DMS114 treated with DMSO at 0.1 percent for 48 hours (cell line): ENCODE measurements around the gene MCUB.
A peak's percentile ranks its signal among the peaks of the same experiment; 100 is the strongest.
"Not testable (repeated sequence)": the region's sequence is repeated elsewhere in the genome, so short reads cannot be mapped to it uniquely, and the experiment has no call there.

Experiments
- DNase-seq: peaks from one replicate; lab custom pipeline; 2025; ENCODE audit not compliant: unreplicated experiment; lab: John Stamatoyannopoulos, UW

The MCUB gene

DNA sequence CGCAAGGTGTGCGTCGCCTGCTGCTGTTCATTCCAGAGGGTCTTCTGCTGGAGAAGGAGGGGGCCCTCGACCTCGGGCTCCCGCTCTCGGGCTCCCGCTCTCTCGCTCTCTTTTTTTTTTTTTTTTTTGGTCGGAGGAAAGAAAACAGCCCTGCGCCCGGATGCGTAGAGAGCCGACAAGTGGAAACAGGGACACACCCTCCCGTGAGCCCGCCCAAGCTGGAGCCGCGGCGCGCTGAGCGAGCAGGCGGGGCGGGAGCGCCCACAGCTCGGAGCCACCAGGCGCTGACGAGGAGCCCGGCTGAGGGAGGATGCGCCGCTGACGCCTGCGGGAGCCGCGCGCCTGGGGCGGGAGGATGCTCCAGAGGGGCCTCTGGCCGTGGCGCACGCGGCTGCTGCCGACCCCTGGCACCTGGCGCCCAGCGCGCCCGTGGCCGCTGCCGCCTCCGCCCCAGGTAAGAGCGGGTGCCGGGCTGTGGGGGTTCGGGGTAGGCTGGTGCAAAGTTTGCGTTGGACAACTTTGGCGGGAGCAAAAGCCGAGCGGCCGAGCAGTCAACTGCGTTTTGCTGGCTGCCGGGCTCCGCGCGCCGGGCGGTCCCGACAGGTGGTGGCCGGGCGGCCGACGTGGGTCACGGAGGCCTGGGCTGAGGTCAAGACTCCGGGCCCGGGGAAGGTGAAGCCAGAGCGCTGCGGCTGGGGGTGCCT is at the start of gene MCUB:
Gene MCUB (plus strand): TSS at position 264 of the 704 bp plus-strand sequence. CDS start 92 bp downstream, at position 356.
- peak; percentile 41 for DNase-seq

DNA sequence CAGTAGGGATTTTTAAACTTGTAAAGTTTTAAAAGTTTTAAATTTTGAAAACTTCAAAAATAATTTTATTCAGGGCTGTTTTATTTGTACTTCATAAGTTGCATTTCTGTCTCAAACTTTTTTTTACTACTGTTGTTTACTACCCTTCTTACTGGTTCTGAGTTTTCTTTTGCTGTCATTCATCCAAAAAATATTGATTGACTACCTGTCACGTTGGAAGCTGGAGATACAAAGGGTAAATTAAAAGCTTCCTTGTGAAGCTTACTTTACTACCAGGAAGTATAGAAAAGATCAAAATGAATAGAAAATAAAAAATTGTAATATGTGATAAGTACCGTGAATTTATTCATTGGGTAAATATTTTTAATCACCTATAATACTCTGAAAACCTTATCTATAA is 49.4 kb upstream of the MCUB start:
- no peak for DNase-seq

GRCh38 chr4:109511414-109511813 is 48.6 kb upstream of the MCUB start:
- DNase-seq, result no peak

DNA sequence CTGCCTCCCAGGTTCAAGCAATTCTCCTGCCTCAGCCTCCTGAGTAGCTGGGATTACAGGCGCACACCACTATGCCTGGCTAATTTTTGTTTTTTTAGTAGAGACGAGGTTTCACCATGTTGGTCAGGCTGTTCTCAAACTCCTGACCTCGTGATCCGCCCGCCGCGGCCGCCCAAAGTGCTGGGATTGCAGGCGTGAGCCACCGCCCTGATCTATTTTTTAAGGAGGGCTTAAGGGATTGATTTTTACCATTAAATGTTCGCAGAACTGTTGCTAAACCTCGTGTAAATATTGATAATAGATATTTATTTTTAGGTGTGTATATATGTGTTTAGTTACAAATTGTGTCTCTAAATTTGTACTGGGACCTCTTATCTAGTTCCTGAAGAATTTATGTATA is 46.7 kb upstream of the MCUB start:
- not testable (repeated sequence) for DNase-seq

- DNase-seq, result no peak
These were observed 27.9 kb upstream of the MCUB start for GRCh38 chr4:109532182-109532581.

- DNase-seq, result no peak
These were observed 14.6 kb upstream of the MCUB start for GRCh38 chr4:109545401-109545800.

GRCh38 chr4:109547394-109547793 is 12.7 kb upstream of the MCUB start:
- DNase-seq, result no peak

DNA sequence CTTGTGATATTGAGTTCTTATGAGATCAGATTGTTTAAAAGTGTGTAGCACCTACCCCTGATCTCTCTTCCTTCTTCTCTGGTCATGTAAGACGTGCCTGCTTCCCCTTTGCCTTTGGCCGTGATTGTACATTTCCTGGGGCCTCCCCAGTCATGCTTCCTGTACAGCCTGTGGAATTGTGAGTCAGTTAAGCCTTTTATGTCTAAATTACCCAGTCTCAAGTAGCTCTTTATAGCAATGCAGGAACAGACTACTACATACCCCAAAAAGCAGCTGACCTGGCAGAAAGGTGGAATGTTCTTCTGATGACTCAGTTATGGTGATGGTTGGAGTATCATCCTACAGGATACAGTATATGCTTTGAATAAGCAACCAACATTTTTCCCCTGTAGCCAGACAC is 11.4 kb upstream of the MCUB start:
- no peak for DNase-seq

- no peak for DNase-seq
These were observed 7.8 kb upstream of the MCUB start for GRCh38 chr4:109552237-109552636.

DNA sequence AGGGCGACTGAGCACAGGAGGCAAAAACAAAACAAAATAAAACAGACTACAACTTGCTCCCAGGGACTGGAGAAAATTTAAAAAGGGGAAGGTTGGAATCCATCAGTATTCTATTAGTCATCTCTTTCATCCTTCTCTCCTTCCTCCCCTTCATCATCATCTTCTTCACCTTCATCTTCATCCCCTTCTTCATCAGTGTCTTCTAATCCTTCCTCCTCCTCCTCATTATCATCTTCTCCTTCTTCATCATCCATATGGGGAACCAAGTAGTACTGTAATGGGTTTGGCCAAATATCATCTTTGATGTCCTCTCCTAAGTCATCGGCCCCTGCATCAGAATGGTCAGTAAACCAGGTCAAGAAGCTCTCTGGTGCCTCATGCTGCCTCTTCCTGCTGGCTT is 6.9 kb upstream of the MCUB start:
- no peak for DNase-seq

DNA sequence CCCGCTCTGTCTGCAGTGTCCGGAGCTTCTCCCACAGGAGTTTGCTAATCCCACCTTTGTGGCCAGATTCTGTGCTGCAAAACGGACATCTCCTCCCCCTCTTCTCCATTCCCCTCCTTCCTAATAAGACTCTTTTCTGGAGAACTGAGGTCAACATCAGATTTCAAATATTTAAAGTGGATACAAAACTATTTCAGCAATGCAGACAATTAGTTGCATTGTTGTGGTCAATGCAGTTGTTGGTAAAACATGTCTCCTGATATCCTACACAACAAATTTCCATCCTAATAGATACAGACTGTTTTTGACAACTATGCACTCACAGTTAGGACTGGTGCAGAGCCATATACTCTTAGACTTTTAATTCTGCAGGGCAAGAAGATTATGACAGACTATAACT is 5.1 kb upstream of the MCUB start:
- no peak for DNase-seq

DNA sequence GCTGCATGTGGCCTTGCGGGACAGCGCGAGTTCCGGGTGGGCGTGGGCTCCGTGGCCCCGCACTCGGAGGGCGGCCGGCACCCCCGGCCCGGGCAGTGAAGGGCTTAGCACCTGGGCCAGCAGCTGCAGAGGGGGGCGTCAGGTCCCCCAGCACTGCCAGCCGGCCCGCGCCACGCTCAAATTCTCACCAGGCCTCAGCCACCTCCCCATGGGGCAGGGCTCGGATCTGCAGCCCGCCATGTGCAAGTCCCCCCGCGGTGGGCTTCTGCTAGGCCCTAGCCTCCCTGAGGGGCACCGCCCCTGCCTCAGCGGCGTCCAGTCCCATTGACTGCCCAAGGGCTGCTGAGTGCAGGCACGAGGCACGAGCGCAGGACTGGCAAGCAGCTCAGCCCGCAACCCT is 2.6 kb upstream of the MCUB start:
- DNase-seq, result no peak

DNA sequence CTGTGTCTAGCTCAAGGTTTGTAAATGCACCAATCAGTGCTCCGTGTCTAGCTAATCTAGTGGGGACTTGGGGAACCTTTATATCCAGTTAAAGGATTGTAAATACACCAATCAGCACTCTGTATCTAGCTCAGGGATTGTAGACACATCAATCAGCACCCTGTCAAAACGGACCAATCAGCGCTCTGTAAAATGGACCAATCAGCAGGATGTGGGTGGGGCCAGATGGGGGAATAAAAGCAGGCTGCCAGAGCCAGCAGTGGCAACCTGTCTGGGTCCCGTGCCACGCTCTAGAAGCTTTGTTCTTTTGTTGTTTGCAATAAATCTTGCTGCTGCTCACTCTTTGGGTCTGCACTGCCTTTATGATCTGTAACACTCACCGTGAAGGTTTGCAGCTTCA is 2.0 kb upstream of the MCUB start:
- not testable (repeated sequence) for DNase-seq

- no peak for DNase-seq
These were observed 442 bp upstream of the MCUB start for GRCh38 chr4:109559625-109559982.

DNA sequence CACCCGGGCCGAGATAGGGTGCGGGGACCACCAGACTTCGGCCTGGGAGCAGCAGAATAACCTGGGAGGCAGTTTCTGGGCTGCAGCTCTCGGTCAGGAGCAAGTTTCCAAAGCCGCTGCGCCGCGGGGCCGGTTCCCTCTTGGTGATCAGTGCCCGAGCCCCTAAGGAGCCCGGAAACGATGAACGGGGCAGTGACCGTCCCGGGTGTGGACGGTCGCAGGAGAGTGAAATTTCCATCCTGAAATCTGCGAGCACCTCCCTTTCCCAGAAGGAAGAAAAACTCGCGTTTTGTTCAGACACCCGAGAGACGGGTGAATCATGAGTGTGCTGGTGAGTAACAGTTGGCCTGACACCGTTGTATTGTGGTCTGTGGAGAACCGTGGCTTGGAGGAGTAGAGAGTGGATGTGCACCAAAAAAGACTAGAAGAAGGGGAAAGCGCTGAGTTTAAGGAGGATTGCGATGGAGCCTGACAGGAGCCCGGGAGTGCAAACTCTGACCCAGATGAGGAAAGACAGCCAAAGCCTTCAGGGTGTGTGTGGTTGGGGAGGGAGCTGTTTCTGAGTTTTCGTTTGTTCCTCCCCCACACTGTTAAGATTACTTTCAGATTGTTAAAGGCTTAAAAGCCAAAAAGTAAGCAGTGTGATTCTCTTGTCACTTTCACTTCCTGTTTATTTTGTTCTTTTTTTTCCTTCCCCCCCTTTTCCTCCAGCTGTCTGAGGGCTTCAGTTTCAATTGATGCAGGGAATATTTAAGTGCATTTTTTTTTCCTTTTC is 828 bp downstream of the MCUB start:
- no peak for DNase-seq

DNA sequence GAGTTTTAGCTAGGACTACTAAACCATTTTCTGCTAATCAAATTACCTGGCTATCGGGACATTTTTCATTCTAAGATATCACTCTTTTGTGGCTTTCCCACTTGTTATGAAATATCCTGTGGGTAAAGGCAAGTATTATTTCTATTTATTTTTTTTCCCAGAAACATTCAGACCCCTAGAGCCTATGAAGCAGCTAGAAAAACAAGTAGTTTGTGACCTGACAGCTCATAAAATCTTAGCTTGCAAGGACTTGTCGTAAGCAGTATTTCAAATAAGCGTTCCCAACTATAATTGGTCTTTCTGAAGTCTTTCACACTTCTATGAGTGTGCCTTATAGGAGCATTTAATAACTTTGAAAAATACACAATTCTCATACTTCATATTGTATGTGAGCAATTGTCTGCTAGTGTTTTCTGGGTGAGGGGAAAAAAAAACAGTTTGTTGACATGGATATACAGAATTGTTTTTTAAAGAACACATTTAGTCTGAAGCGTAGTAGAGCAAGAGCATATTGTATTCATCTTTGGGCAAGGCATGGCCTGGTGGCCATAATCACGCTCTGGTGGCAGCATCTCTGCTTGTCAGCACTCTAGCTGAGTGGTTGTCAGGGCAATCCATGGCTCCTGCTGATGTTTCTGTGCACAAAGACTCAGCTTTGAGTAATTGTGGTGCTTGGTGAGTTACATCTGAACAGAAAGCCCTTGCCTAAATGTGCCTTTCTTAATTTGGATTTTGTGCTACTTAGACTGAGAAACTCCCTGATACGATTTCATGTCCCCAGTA is 2.6 kb downstream of the MCUB start:
- no peak for DNase-seq

DNA sequence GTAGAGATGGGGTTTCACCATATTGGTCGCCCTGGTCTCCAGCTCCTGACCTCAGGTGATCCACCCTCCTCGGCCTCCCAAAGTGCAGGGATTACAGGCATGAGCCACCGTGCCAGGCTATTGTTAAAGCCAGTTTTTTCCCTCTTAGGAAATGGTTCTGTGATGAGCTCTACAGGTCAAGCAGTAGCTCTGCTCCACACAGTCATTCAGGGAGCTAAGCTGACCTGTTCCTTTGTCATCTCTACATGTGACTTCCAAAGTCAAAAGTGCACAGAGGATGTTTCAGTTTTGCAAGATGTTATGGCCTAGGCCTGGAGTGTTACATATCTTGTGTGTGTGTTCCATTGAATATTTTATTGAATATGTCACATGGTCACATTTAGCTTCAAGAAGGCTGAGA is 11.4 kb downstream of the MCUB start:
- DNase-seq, result no peak

- no peak for DNase-seq
These were observed 12.1 kb downstream of the MCUB start for GRCh38 chr4:109572154-109572553.

DNA sequence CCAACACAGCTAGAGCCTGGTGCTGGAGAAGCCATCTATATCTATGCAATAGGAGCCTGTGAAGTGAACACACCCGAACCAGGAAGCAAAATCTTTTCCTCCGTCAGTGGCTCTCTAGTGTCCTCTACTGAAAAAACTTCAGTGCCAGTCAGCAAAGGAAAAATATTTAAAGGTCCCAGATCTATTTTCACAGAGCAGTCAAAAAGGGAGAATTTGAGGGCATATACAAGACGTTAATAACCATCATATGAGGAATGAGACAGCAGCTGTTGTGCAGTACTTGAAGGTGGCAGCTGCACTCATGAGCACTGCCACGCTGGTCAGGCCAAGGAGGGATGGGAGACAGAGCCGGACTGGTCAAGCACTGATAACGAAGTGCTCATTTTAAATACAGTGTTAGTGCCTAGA is 14.4 kb downstream of the MCUB start:
- DNase-seq, result no peak

DNA sequence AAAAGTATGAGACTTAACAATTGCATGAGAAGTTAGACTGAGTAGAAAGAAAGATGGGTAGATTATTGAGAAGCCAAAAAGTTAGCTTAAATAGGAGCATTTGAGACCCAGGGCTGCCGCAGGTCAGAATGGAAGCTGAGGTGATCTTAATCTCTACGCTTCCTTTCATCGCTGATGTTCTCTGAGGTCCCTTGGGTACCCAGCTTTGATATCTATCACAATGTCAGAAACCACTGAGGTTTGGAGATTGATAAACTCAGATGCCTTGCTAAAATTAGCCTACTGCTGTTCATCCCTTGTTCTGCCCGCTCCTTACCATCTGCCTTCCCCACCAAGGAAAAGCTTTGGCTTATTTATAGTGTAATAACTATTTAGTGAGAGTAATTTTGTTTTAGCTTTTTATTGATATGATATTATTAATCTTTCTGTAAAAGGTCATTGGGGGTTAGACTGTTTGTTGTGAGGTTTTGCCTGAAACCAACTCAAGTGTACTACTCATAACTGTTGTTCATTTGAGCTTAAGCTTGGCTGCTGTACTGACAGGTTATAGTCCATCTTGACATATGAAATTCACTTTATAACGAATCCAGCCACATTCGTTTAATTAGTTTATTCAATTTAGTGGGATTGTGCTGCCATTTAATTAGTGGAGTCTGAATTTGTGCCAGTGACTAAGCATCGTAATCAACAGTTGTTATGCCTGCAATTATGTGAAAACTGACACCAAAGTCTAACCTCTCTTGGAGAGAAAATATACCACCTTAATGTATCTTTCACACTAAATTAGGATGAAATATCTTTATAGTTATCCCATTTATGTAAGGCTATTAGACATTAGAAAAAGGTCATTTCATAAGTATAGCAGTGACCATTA is 15.1 kb downstream of the MCUB start:
- no peak for DNase-seq

DNA sequence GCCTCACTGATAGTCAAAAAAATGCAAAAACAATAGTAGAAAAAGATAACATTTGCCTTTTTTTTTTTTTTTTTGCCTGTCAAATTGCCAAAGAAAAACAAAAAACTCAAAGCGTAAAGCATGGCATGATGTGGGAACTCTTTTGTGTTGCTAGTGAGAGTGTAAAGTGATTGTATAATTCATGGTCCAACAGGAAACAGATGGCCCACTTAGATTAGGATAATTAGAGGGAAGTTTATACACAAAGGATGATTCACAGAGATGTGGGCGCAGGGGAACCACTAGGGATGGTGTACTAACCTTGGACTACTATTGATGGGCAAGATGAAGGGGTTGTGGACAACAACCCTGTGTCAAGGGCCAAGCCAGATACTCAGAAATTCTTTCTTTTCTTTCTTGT is 16.4 kb downstream of the MCUB start:
- DNase-seq, result no peak
